ENCODE data around the gene PTCH2. TPM values are rescaled to one million over a fixed set of nuclear protein-coding genes. Genes with fewer than 3 reads are reported as not detected.

PTCH2 gene
- total RNA-seq, 2 donors from 2014 or later = 0.32 to 31.9 TPM

- no peak overlapping the region for H3K27ac ChIP-seq
- intact Hi-C loops (cut with DNase I) = loop anchor here (5.0 to 10.0 kb wide), 2 partner anchors 234 to 527 kb away; partner anchors contain the start of genes HECTD3 and UROD
- no peak overlapping the region for H3K4me3 ChIP-seq
- H3K36me3 ChIP-seq = peaks cover 4 to 5% of the 10 kb centered on the region in 2 donors
- peaks cover 5% of the 10 kb centered on the region for H3K4me1 ChIP-seq (replicated peaks)
- DNase-seq (ENCODE audit: low spot score) = no peak
- H3K9me3 ChIP-seq = no peaks in the 10 kb centered on the region
- WGBS = 75% methylated on average over 13 of the region's 13 CpGs
- TF ChIP-seq POLR2AphosphoS5 (IDR thresholded peaks at IDR 0.05) = no peak
- TF ChIP-seq POLR2A (IDR thresholded peaks at IDR 0.05) = no peak
- no peak for TF ChIP-seq CTCF (IDR thresholded peaks at IDR 0.05)
- H3K27me3 ChIP-seq (replicated peaks; ENCODE audit: insufficient read depth) = no peaks in the 10 kb centered on the region
These were observed 65.0 kb downstream of the PTCH2 start for GRCh38 chr1:44777969-44778635.

GRCh38 chr1:44777547-44777946, 65.5 kb downstream of the PTCH2 start:
- intact Hi-C loops (cut with DNase I) = loop anchor here (5.0 to 10.0 kb wide), 2 partner anchors 235 to 527 kb away; partner anchors contain the start of genes HECTD3 and UROD

GRCh38 chr1:44776730-44777068, 66.4 kb downstream of the PTCH2 start:
- peak overlapping the region; percentile 72 to 80 for H3K4me3 ChIP-seq
- peak overlapping the region; percentile 92 to 94 for H3K27ac ChIP-seq
- no peaks in the 10 kb centered on the region for H3K9me3 ChIP-seq
- no peaks in the 10 kb centered on the region for H3K27me3 ChIP-seq (replicated peaks; ENCODE audit: insufficient read depth)
- no peak for TF ChIP-seq POLR2A (IDR thresholded peaks at IDR 0.05)
- TF ChIP-seq POLR2AphosphoS5 (IDR thresholded peaks at IDR 0.05) = no peak
- no peak for TF ChIP-seq CTCF (IDR thresholded peaks at IDR 0.05)
- peaks cover 5% of the 10 kb centered on the region for H3K4me1 ChIP-seq (replicated peaks)
- WGBS = 48% methylated on average over 12 of the region's 12 CpGs
- intact Hi-C loops (cut with DNase I) = loop anchor here (5.0 to 10.0 kb wide), 2 partner anchors 236 to 528 kb away; partner anchors contain the start of genes HECTD3 and UROD
- peaks cover 4 to 5% of the 10 kb centered on the region in 2 donors for H3K36me3 ChIP-seq
- no peak for DNase-seq (ENCODE audit: low spot score)

More at GRCh38 chr1:44777547-44777946, 65.5 kb downstream of the PTCH2 start:
- Histone ChIP-seq H3K36me3 (peaks cover 4 to 5% of the 10 kb centered on the region in 2 donors), H3K4me1 (replicated peaks) (peaks cover 5% of the 10 kb centered on the region), H3K4me3 (no peak overlapping the region), H3K27me3 (replicated peaks; ENCODE audit: insufficient read depth) (no peaks in the 10 kb centered on the region), H3K27ac (no peak overlapping the region), H3K9me3 (no peaks in the 10 kb centered on the region)
- TF ChIP-seq POLR2AphosphoS5 (IDR thresholded peaks at IDR 0.05) = no peak
- no peak for TF ChIP-seq POLR2A (IDR thresholded peaks at IDR 0.05)
- TF ChIP-seq CTCF (IDR thresholded peaks at IDR 0.05) = no peak
- 66% methylated on average over 14 of the region's 14 CpGs for WGBS
- no peak for DNase-seq (ENCODE audit: low spot score)

GRCh38 chr1:44775930-44776729, 66.9 kb downstream of the PTCH2 start:
- no peak for TF ChIP-seq CTCF (IDR thresholded peaks at IDR 0.05)
- TF ChIP-seq POLR2AphosphoS5 (IDR thresholded peaks at IDR 0.05) = no peak
- H3K27me3 ChIP-seq (replicated peaks; ENCODE audit: insufficient read depth) = no peaks in the 10 kb centered on the region
- no peaks in the 10 kb centered on the region for H3K9me3 ChIP-seq
- peaks cover 5% of the 10 kb centered on the region for H3K4me1 ChIP-seq (replicated peaks)
- H3K27ac ChIP-seq = peak overlapping the region; percentile 92 to 94
- peak overlapping the region; percentile 72 to 80 for H3K4me3 ChIP-seq
- WGBS = 4% methylated on average over 30 of the region's 36 CpGs
- peaks cover 4 to 5% of the 10 kb centered on the region in 2 donors for H3K36me3 ChIP-seq
- intact Hi-C loops (cut with DNase I) = loop anchor here (5.0 to 10.0 kb wide), 2 partner anchors 236 to 529 kb away; partner anchors contain the start of genes HECTD3 and UROD
- no peak for DNase-seq (ENCODE audit: low spot score)

Measured in prostate gland (tissue), 2 donors.